Breast epithelium (tissue), 3 donors: ENCODE results near the gene CEP250.

Experiments used
- CTCF ChIP-seq, 3 donors: fragments of 450-650 bp; IDR thresholded peaks; one replicate each; pipeline ENCODE4 v1.5.1; 2016 to 2017; ENCODE audit warnings: antibody characterized with exemption in 3 of 3, mild to moderate bottlenecking in 3 of 3, moderate library complexity in 3 of 3
- POLR2A ChIP-seq: fragments of 450-650 bp; IDR thresholded peaks from one replicate; pipeline ENCODE4 v1.6.1; 2016; ENCODE audit warnings: antibody characterized with exemption, mild to moderate bottlenecking, moderate library complexity

- no peak for TF ChIP-seq POLR2A
- no peak for TF ChIP-seq CTCF (IDR thresholded peaks at IDR 0.05)
These were observed 108.4 kb downstream of the CEP250 start for GRCh38 chr20:35563834-35564233.
